Mucosa of stomach (tissue), 1 donor: ENCODE measurements around the gene NAPSA.

ENCODE experiments used
- H3K27me3 ChIP-seq: one replicate; pipeline ENCODE4 v1.7.0; 2013; ENCODE audit warnings: mild to moderate bottlenecking, low read length; ENCODE audit not compliant: control insufficient read depth, insufficient read depth
- H3K36me3 ChIP-seq: one replicate; pipeline ENCODE4 v1.7.0; 2013; ENCODE audit warnings: low read length; ENCODE audit not compliant: control insufficient read depth, insufficient read depth
- H3K4me1 ChIP-seq: one replicate; pipeline ENCODE4 v1.7.0; 2013; ENCODE audit warnings: mild to moderate bottlenecking, low read length; ENCODE audit not compliant: control insufficient read depth, insufficient read depth
- H3K4me3 ChIP-seq: one replicate; pipeline ENCODE4 v1.7.0; 2013; ENCODE audit warnings: low read length
- H3K9ac ChIP-seq: one replicate; pipeline ENCODE4 v1.7.0; 2013; ENCODE audit warnings: mild to moderate bottlenecking, low read length, moderate library complexity
- H3K9me3 ChIP-seq: one replicate; pipeline ENCODE4 v1.7.0; 2013; ENCODE audit warnings: mild to moderate bottlenecking, low read length, moderate library complexity; ENCODE audit not compliant: control insufficient read depth
- donor health status: Pancreatic carcinoma.

The NAPSA gene

DNA sequence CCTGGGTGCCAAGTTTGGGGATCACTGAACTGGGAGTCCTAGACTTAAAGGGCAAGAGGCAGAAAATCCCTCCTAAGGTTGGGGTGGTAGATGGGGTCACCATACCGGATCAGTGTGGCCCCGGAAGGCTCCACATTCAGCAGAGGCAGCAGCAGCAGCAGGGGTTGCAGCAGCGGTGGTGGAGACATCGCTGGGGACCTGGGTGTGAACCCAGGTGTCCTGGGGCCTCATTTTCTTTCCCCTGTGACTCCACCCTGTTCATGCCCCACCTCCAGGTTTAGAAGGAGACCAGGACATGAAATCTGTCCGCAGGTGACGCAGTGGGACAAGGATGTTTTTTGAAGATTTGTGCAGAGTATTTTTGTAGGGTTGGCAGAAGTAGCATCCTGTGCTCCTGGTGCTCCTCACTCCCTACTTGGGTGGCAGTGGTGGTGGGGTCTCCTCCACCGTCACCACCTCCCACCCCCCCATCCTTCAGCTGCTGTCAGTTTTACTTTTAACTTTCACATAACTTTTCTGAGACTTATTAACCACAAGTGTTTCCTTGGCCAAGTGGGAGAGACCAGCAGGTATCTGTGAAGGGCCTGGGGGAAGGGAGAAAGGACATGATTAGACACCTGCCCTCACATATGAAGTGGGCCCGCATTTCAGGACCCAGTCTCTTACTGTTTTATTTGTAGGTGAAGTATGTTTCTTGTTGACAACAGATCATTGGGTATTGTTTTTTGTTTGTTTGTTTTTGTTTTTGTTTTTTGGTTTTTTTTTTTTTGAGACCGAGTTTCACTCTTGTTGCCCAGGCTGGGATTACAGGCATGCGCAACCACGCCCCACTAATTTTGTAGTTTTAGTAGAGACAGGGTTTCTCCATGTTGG lies at the start of gene NAPSA:
Gene NAPSA, minus strand, starts transcription at position 206 of the 873 bp plus-strand sequence. Its CDS starts 18 bp downstream, at position 188.
- no peaks in the 10 kb centered on the region for H3K4me1 ChIP-seq
- no peaks in the 10 kb centered on the region for H3K27me3 ChIP-seq
- no peaks in the 10 kb centered on the region for H3K36me3 ChIP-seq
- no peak within 1 kb of the TSS for H3K9ac ChIP-seq
- H3K4me3 ChIP-seq, result no peak within 1 kb of the TSS
- H3K9me3 ChIP-seq, result no peaks in the 10 kb centered on the region

DNA sequence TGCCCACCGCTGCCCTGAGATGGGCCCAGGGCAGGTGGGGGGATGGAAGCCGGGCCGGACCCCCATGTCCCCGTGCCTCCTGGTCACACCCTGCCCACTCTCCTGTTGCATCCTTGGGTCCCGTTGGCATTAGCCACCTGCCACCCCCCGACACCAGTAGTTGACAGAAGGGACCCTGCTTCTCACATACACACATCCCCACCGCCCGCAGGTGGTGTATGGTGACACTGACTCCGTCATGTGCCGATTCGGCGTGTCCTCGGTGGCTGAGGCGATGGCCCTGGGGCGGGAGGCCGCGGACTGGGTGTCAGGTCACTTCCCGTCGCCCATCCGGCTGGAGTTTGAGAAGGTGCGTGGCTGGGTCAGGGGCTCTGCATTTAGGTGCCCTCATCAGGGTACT lies 48.1 kb upstream of the NAPSA start:
- peaks cover 11% of the 10 kb centered on the region for H3K27me3 ChIP-seq
- peaks cover 8% of the 10 kb centered on the region for H3K4me1 ChIP-seq
- H3K9ac ChIP-seq, result no peak overlapping the region
- no peak overlapping the region for H3K4me3 ChIP-seq
- H3K36me3 ChIP-seq, result no peaks in the 10 kb centered on the region
- H3K9me3 ChIP-seq, result no peaks in the 10 kb centered on the region

DNA sequence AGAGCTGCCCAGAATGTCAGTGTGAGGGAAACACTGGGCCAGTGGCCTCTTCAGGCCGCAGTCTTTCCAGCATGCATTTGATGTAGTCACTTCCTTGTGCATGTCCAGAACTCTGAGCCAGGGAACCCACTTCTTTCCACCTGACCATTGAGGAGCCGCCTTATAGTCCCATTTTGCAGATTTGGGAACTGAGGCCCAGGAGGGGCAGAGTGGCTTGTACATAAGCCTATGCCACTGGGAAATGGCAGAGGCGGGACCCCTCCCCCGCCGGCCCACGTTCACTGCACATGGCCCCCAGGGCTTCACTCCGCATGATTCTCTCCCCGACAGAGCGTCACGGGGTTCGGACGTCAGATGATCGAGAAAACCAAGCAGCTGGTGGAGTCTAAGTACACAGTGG lies 47.7 kb upstream of the NAPSA start:
- Histone ChIP-seq H3K9ac (no peak overlapping the region), H3K36me3 (no peaks in the 10 kb centered on the region), H3K9me3 (no peaks in the 10 kb centered on the region), H3K27me3 (peaks cover 7% of the 10 kb centered on the region), H3K4me3 (no peak overlapping the region), H3K4me1 (peaks cover 8% of the 10 kb centered on the region)

DNA sequence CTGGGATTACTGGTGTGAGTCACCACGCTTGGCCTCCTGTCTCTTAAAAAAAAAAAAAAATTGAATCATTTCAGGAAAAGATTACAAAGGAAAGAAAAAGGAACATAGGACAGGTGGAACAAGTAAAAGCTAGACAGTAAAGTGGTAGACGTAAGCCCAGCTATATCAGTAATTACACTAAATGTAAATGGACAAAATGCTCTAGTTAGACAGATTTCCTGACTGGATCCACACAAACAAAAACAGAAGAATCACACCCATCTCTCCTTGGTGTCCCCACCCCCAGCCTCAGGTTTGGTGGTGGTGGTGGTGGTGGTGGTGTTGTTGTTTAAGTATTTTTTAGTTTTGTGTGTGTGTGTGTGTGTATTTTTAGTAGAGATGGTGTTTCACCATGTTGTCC lies 47.0 kb upstream of the NAPSA start:
- Histone ChIP-seq H3K9me3 (no peaks in the 10 kb centered on the region), H3K4me1 (peaks cover 8% of the 10 kb centered on the region), H3K36me3 (no peaks in the 10 kb centered on the region), H3K27me3 (peaks cover 3% of the 10 kb centered on the region), H3K9ac (no peak overlapping the region), H3K4me3 (no peak overlapping the region)

DNA sequence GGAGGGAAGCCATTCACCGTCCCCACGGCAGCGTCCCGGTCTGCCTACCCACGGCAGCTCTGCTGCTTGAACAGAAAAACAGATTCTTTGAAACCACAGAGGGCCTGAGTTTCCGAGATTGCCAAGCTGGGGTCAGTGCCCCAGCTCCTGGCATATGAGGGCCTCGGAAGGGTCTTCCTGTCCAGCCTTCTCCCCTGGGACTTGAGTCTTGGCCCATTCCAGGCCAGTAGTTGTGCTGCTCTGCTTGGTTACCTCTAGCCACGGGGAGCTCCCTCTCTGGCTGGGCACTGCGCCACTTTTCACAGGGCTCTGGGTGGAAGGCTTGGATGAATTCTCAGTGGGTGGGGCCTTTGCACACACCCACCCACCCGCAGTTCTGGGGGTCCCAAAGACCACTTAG lies 44.7 kb upstream of the NAPSA start:
- H3K9me3 ChIP-seq, result no peaks in the 10 kb centered on the region
- H3K4me3 ChIP-seq, result no peak overlapping the region
- no peak overlapping the region for H3K9ac ChIP-seq
- H3K27me3 ChIP-seq, result no peaks in the 10 kb centered on the region
- no peaks in the 10 kb centered on the region for H3K4me1 ChIP-seq
- no peaks in the 10 kb centered on the region for H3K36me3 ChIP-seq

DNA sequence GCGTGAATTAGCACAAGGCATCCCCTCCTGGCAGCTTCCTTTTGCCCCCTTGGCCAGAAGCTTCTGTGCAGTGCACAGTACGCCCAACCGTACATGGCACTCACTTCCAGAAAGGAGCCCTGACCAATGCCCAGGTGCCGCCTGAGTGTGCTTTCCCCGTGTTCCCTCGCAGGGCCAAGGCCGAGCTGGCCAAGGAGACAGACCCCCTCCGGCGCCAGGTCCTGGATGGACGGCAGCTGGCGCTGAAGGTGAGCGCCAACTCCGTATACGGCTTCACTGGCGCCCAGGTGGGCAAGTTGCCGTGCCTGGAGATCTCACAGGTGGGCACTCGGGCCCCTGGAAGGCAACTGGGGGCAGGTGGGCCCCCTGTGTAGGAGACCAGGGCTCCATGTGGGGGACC lies 43.9 kb upstream of the NAPSA start:
- Histone ChIP-seq H3K4me3 (no peak overlapping the region), H3K27me3 (no peaks in the 10 kb centered on the region), H3K4me1 (no peaks in the 10 kb centered on the region), H3K9me3 (no peaks in the 10 kb centered on the region), H3K36me3 (no peaks in the 10 kb centered on the region), H3K9ac (no peak overlapping the region)

DNA sequence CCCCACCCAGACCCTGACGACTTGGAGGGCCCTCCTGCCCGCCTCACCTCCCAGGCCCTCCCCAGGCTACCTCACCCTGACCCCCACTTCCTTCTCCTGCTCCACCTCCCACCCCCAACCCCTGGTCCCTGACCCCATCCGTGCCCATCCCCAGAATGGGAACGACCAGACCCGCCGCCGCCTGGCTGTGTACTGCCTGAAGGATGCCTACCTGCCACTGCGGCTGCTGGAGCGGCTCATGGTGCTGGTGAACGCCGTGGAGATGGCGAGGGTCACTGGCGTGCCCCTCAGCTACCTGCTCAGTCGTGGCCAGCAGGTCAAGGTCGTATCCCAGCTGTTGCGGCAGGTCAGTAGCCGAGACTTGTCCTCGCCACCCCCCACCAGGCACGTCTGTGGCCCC lies 41.4 kb upstream of the NAPSA start:
- Histone ChIP-seq H3K4me3 (no peak overlapping the region), H3K36me3 (no peaks in the 10 kb centered on the region), H3K9me3 (no peaks in the 10 kb centered on the region), H3K4me1 (no peaks in the 10 kb centered on the region), H3K9ac (no peak overlapping the region), H3K27me3 (no peaks in the 10 kb centered on the region)

DNA sequence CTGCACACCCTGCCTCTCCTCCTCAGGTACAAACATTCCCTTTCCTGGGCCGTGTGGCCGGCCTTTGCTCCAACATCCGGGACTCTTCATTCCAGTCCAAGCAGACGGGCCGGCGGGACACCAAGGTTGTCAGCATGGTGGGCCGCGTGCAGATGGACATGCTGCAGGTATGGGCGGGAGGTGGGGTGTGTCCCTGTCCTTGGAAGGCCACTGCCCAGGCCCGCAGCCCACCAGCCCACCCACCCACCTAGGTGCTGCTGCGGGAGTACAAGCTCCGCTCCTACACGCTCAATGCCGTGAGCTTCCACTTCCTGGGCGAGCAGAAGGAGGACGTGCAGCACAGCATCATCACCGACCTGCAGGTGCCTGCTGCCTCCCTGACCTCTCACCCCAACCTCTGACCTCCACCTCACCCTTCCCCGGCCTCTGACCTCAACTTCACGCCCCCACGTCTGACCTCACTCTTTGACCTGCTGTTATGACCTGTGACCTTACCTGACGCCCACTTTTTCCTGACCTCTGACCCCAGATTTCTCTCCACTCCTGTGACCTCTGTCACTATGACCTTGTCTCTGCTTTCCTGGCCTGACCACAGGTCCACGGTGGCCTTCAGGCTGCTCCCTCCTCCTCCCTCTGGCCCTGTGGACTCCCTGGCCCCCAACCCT lies 40.8 kb upstream of the NAPSA start:
- no peaks in the 10 kb centered on the region for H3K9me3 ChIP-seq
- H3K9ac ChIP-seq, result no peak overlapping the region
- H3K4me3 ChIP-seq, result no peak overlapping the region
- H3K27me3 ChIP-seq, result no peaks in the 10 kb centered on the region
- no peaks in the 10 kb centered on the region for H3K4me1 ChIP-seq
- no peaks in the 10 kb centered on the region for H3K36me3 ChIP-seq

DNA sequence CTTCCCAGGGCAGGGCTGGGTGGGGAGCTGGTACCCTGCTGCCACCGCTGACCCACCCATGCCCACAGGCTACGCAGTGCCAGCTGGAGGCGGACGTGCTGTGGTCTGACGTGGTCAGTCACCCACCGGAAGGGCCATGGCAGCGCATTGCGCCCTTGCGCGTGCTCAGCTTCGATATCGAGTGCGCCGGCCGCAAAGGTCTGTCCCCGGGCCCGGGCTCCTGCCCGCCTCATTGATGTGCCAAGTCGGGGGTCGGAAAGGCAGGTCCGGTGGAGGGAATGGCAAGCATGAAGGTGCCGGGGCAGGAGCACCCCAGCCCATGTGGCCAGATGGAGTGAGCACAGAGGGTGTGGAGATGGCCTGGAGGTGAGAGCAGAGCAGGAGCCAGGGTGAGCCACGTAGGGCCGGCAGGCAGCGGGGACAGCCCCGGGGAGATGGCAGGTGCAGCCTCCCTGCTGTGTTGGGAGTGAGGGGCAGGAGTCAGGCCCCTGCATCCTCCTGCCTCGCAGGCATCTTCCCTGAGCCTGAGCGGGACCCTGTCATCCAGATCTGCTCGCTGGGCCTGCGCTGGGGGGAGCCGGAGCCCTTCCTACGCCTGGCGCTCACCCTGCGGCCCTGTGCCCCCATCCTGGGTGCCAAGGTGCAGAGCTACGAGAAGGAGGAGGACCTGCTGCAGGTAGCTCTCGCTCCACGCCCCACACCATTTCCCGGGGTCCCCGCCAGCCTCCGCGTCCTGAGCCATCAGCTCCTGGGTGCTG lies 37.3 kb upstream of the NAPSA start:
- Histone ChIP-seq H3K4me1 (no peaks in the 10 kb centered on the region), H3K36me3 (no peaks in the 10 kb centered on the region), H3K4me3 (no peak overlapping the region)

DNA sequence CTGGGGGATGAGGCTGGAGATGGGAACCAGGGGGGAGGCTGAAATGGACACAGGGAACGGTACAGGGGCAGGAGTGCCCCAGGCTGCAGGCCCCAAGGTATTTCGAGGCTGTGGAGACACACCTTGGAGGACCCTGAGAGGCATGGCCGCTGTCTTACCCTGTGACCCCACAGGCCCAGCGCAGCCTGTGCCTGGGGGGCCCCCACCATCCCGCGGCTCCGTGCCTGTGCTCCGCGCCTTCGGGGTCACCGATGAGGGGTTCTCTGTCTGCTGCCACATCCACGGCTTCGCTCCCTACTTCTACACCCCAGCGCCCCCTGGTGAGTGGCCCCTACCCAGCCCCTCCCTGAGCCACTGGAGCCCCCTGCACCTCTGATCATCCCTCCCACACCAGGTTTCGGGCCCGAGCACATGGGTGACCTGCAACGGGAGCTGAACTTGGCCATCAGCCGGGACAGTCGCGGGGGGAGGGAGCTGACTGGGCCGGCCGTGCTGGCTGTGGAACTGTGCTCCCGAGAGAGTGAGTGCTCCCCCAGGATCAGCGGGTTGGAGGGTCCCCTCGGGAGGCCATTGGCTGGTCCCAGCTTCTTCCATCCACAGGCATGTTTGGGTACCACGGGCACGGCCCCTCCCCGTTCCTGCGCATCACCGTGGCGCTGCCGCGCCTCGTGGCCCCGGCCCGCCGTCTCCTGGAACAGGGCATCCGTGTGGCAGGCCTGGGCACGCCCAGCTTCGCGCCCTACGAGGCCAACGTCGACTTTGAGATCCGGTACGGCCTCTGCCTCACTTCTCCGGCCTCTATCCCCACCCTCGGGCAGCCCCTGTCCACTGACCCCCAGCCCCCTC lies 36.4 kb upstream of the NAPSA start:
- Histone ChIP-seq H3K9me3 (no peaks in the 10 kb centered on the region), H3K36me3 (no peaks in the 10 kb centered on the region), H3K9ac (no peak overlapping the region), H3K4me3 (no peak overlapping the region), H3K4me1 (no peaks in the 10 kb centered on the region), H3K27me3 (no peaks in the 10 kb centered on the region)

More for the DNA sequence above, 37.3 kb upstream of the NAPSA start:
- Histone ChIP-seq H3K9ac (no peak overlapping the region), H3K27me3 (no peaks in the 10 kb centered on the region), H3K9me3 (no peaks in the 10 kb centered on the region)

DNA sequence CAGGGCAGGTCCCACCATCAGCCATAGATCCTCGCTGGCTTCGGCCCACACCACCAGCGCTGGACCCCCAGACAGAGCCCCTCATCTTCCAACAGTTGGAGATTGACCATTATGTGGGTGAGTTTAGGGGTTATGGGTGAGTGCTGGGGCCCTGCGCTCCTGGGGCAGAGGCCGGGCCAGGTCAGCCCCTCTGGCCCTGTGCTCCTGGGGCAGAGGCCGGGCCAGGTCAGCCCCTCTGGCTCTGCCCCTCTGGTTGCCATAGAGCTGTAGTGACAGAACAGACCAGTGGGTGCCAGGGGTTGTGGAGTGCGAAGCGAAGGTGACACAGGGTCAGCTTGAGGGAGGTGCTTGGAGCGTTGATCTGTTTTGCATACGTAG lies 33.9 kb upstream of the NAPSA start:
- H3K9me3 ChIP-seq, result no peaks in the 10 kb centered on the region
- no peak overlapping the region for H3K4me3 ChIP-seq
- H3K27me3 ChIP-seq, result no peaks in the 10 kb centered on the region
- H3K36me3 ChIP-seq, result no peaks in the 10 kb centered on the region
- H3K9ac ChIP-seq, result no peak overlapping the region
- H3K4me1 ChIP-seq, result no peaks in the 10 kb centered on the region
